Renal cortical epithelial cell (primary cell): Measurements from ENCODE around the gene ANKS1B. TPM values are rescaled to one million over a fixed set of nuclear protein-coding genes. Genes with fewer than 3 reads are reported as not detected.

Source experiments
- DNase-seq: peaks from one replicate; pipeline ENCODE4 v3.0.0-alpha.2; 2011; ENCODE audit warnings: low read depth
- total RNA-seq: library from RNA; depleted of rRNA; stranded (reverse); fragments of >200 nt; gene quantifications from 2 replicates; pipeline ENCODE4 v1.2.3, GENCODE V29; 2014

The ANKS1B gene
- total RNA-seq, 1 donor from 2014 or later: 6.9 TPM

GRCh38 chr12:99201906-99202645, 782.7 kb downstream of the ANKS1B start:
- DNase-seq: no peak

GRCh38 chr12:99200711-99201384, 783.9 kb downstream of the ANKS1B start:
- DNase-seq: peak; percentile 61

- no peak for DNase-seq
Measured at GRCh38 chr12:99195474-99195873, 789.3 kb downstream of the ANKS1B start.

DNA sequence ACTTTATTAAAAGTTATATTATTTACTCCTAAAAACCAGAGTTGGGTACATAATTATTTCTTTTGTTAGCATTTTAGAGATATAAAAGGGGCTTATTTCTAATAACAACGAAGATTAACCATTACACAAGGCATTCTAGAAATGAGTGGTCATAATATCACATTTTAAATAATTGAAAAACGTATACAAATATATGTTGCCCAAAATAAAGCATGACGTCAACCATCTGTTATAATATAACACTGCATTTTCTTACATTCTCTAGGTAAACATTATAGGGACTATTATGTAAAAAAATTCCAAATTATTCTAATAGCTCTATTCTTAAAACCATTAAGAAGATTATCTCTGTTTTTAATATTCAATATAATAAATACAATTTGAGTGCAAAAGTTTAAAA, 792.2 kb downstream of the ANKS1B start:
- DNase-seq: no peak

DNA sequence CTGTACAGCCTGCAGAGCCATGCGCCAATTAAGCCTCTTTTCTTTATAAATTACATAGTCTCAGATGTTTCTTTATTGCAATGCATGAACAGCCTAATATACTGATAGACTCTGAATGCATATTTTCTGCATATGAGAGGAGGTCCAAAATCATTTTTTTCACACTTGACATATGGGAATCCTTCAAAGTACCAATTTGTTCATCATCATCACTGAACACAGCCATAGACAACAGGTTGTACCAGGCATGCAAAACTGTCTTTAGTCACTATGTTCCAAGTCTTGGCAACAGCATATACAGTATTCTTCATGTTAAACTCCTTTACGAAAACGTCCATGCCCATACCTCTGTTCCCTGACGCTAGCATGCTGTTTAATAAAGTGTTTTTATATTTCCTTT, 807.9 kb downstream of the ANKS1B start:
- no peak for DNase-seq

DNA sequence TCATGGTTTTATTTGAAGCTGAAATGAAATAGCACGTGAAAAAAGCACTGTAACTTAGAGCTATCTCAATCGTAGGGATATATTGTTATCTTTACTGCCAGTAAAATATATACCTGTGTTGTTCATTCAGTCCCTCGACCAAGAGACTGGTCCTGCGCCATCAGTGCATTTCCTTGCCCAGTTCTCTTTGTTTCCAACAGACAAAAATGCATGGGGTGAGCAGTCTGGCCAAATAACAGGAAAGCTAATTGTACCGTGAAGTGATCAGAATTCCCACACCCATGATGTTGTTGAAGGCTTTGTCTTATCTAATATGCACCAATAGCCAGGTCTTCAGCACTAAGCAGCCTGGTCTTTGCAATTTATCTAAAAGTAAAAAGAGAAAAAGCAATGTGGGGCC, 814.3 kb downstream of the ANKS1B start:
- no peak for DNase-seq

- no peak for DNase-seq
Measured at GRCh38 chr12:99170037-99170436, 814.7 kb downstream of the ANKS1B start.

- DNase-seq: peak; percentile 67
Measured at GRCh38 chr12:99157946-99158345, 826.8 kb downstream of the ANKS1B start.

- no peak for DNase-seq
Measured at GRCh38 chr12:99154983-99155336, 829.8 kb downstream of the ANKS1B start.

DNA sequence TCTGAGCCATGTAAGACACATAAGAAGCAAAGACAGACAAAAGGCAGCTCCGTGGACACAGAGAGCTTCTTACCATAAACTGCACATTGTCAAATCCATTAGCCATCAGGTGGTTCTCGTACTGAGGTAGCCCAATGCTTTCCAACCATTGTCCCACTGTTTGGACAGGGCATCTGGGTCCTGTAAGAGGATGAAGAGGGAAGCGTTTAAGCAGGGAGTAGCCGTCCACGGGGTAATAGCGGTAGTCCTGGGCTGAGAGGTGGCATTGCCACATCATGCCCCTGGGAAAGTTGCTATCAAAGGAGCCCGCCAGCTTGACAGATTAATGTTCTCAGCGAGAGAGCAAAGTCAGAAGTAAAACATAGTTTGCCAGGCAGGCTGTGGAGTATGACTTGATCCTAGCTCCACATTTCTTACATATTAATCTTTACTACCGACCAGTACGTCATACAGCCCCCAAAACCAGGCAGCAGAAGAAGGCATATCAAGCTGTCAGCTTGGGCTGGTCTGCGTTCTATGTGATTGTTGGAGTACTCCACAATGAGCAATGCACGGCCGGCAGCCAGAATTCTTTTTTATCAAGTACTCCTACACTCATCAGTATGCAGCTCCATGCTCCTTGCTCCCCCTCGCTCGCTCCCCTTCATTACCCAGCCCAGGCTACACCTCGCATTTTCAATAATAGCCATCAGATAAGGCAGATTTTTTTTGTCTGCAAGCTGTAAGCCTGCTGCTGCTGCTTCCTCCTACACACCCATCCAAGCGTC, 830.3 kb downstream of the ANKS1B start:
- peak; percentile 33 for DNase-seq

DNA sequence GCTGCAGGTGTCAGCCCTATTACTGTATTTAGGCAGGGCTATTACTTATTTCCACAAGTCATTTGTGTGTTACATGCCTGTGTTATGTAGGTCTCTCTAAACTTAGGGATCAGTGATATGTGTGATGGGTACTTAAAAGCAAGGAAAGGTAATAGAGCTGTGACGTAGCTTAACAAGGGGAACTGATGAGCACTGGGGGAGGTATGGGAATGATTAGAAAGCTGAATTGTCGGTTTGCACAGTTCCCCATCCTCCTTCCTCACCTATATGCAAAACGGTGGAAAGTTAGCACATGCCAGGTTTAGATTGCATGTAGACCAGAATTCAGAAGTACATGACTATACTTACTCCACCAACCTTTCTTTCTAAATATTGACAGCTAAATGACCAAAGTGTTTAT, 831.4 kb downstream of the ANKS1B start:
- no peak for DNase-seq

DNA sequence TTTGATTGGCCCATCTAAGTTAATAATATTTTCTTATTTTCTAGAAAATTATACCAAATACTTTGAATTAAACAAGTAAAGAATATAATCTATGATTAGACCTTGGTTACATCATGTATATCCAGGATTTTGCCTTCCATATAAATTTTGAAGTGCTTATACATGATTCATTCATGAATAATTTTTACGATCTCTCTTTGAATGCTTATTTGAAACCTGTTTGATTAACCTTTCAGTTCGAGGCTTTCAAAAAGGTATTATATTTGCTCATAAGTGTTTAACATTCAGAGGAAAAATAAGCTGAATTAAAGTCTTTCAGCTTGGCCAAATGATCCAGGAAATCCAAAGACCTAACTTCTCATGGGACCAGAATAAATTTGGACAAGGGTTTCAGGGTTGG, 832.4 kb downstream of the ANKS1B start:
- DNase-seq: no peak

- DNase-seq: no peak
Measured at GRCh38 chr12:99151744-99152143, 833.0 kb downstream of the ANKS1B start.

GRCh38 chr12:99147130-99147529, 837.6 kb downstream of the ANKS1B start:
- DNase-seq: no peak

DNA sequence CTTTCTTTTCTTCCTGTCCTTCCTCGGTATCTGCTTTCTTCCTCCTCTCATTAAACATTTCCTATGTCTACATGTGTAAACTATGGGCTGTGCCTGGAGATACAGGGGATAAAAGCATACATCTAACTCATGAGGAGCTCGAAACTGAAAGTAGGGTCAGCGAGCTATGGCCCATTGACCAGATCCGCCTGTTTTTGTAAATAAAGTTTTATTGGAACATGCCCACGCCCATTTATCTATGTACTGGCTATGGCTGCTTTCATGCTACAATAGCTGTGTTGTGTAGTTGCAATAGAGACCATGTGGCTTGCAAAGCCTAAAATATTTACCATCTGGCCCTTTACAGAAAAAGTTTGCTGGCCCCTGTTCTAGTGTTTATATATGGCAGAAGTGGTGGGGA, 838.0 kb downstream of the ANKS1B start:
- DNase-seq: no peak

GRCh38 chr12:99146185-99146584, 838.6 kb downstream of the ANKS1B start:
- no peak for DNase-seq

DNA sequence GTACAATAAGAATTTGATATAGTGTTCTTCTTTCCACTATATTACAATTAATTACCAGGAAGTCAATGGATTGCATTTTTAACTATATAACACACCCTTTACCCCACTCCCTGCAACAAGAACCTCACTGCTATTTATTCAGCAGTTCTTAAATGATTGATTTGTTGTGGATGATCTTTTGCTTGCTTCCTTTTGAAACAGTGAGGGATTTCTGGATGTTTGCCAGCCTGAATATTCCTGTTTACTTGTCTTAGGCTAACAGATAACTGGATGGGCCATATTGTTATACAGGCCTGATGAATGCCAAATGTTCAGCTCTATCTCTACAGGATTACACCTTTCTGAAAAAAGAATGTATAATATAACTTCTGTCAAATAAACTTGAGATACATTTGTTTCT, 842.1 kb downstream of the ANKS1B start:
- no peak for DNase-seq

GRCh38 chr12:99140017-99140720, 844.6 kb downstream of the ANKS1B start:
- DNase-seq: peak; percentile 20

DNA sequence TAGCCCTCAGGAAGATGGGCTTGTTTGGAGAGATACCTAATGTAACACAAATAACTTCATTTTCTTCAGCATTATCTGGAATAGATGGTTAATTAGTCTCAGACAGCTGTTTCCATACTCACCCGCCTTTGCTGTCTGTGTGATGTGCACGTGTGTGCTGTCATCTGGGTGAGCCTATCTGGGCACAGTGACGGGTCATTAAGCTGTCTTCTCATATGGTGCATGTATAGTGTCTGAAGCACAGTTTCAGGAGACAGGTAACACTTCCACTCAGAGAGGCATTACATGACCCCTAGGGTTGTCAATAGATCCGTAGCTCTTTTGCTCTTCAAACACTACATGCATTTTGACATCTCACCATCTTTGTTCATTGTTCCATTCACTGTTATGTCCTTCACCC, 846.3 kb downstream of the ANKS1B start:
- DNase-seq: no peak

DNA sequence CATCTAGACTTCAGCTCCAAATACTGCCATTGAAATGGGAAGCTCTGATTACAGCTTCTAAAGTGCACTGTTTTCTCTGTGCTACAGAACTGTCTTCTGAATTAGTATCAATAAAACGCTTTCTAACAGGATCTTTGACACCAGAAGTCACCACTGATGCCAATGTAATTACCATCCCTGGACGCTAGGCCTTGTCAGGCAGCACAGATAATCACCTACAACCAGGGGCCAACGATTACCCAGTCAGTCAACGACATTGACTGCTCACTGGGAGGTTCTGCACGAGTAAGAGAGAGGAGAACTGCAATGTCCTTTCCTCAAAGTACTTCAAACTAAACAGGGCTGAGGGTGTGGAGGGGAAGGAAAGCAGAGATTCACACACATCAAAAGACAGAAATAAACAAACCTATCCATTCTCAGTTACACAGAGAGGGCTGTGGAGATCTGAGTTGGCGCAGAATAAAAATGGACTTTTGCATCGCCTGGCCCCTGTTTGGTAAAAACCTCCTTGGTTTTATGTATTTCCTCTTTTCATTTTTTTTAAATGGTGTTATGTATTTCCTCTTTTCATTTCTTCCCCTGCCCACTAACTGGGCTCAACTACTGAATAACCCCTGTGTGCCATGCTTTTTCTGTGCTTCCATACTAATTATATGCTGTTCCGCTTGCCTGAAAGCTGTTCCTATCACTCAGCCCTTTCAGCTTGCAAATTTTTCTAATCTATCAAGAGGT, 847.4 kb downstream of the ANKS1B start:
- DNase-seq: no peak

DNA sequence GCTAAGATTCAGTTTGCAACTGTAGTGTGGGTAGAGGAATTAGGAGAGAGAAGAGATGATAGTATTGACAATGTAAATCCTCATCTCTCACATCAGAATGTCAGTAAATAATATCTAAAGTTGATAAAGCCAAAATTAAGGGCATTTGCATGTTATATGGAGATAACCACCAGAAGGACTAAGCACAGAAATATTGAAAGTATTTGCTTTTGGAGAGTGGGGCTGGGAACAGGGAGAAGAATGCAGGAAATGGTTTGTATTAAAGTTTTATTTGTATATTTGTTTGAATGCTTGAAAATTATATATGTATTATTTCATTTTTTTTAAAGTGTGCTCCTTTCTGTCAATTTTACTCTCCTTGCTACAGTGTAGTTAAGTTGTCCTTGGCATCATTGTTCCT, 848.2 kb downstream of the ANKS1B start:
- DNase-seq: no peak

DNA sequence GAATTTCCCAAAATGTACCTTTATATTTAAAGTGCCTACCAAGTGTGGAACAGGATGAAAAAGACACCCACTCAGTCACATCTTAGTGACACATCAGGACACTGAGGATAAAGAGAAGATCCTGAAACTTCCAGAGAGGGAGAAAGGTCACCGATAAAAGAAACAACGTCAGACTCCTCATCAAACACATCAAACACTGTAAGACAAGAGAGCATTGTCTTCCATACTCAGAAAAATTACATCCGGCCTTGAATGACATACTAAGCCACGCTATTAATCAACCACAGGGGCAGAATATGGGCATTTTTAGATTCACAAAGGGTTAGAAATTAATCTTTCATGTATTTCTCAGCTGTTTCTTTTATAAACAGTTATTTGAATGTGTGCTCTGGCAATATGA, 849.4 kb downstream of the ANKS1B start:
- no peak for DNase-seq
